ENCODE measurements around the gene SFMBT1.
A peak's percentile ranks its signal among the peaks of the same experiment; 100 is the strongest.

SFMBT1 gene, protein sequence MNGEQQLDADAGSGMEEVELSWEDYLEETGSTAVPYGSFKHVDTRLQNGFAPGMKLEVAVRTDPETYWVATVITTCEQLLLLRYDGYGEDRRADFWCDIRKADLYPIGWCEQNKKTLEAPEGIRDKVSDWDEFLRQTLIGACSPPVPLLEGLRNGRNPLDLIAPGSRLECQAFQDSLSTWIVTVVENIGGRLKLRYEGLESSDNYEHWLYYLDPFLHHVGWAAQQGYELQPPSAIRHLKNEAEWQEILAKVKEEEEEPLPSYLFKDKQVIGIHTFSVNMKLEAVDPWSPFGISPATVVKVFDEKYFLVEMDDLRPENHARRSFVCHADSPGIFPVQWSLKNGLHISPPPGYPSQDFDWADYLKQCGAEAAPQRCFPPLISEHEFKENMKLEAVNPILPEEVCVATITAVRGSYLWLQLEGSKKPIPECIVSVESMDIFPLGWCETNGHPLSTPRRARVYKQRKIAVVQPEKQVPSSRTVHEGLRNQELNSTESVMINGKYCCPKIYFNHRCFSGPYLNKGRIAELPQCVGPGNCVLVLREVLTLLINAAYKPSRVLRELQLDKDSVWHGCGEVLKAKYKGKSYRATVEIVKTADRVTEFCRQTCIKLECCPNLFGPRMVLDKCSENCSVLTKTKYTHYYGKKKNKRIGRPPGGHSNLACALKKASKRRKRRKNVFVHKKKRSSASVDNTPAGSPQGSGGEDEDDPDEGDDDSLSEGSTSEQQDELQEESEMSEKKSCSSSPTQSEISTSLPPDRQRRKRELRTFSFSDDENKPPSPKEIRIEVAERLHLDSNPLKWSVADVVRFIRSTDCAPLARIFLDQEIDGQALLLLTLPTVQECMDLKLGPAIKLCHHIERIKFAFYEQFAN

DNA sequence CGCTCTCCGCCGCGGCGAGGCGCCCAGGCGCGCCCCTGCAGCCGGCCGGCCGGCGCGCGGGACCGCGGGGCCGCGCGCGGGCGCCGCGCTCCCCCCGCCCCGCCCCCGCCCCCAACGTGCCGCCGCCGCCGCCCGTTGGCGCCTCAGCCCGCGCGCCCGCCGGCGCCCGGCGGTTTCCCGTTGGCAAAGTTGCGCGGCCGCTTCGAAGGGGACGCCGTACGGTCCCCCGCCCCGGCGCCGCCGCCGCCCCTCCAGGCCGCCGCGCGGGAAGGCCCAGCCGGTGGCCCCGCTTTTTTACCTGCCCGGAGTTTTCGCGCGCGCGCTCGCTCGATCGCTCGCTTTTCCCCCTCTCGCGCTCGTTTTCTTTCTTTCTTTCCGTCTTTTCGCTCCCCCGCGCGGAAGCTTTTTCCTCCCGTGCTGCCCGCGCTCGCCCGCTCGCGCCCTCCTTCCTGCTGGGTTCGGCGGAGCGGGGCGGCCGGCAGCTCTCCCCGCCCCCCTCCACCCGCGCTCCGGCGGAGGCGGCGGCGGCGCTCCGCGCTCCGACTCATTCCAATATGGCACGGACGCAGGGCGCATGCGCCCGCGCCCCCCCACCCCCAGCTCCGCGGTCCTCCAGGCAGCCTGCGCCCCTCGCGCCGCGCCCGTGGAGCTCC lies at the start of gene SFMBT1:
Gene SFMBT1 (minus strand): TSS at position 556 of the 653 bp plus-strand sequence. CDS start 76,945 bp downstream, outside the sequence.
- peak; percentile 61 for DNase-seq (ENCODE audit: low spot score)

DNA sequence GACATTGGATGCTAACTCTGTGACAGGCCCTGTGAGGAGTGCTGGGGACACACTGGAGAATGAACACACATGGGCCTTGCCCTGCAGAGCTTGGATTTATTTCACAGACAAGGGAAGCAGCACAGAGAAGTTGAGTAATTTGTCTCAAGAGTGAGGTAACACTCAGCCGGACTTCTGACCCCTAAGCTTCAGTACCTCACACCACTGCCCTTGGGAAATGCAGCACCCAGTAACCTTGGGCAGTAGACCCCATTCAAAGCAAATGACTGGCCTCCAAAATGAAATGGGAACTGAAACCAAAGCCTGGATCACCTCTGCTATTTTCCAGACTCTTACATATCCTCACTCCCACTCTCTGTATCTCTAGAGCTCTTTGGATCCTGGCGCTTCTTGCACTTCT lies 47.1 kb upstream of the SFMBT1 start:
- DNase-seq (ENCODE audit: low spot score), result no peak

DNA sequence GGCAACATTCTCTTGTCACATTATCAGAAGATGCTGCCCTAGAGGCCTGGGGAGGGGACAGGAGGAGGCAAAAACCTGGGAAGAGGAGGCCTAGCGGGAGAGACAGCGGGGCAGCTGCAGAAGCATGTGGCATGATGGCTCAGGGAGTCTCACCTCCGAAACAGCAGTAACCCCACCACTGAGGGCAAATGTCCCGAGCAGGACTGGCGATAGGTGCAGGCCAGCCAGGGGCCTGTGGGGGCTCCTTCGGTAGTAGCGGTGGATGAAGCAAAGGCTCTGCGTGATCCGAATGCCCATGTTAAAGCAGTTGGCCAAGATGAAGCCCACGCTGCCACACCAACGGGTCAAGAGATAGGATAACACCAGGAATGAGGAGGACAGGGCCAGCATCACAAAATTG lies 46.3 kb upstream of the SFMBT1 start:
- no peak for DNase-seq (ENCODE audit: low spot score)

DNA sequence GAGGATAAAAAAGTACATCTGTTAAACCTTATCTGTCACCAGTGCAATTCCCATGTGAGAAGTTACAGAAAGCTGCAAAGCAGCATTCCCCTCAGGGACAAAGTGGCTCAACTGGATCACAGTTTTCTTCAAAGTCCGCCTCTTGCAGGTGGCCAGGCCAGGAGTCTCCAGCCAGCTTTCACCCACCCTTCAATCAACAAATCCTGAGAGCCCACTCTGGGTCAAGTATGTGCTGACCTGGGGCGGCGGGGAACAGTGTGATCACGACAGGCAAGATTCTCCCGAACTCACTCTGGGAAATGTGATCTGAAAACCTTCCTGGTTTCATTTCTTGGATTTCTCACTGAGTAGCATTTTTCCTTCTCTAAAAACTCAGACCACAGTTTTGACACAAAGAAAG lies 45.1 kb upstream of the SFMBT1 start:
- no peak for DNase-seq (ENCODE audit: low spot score)

DNA sequence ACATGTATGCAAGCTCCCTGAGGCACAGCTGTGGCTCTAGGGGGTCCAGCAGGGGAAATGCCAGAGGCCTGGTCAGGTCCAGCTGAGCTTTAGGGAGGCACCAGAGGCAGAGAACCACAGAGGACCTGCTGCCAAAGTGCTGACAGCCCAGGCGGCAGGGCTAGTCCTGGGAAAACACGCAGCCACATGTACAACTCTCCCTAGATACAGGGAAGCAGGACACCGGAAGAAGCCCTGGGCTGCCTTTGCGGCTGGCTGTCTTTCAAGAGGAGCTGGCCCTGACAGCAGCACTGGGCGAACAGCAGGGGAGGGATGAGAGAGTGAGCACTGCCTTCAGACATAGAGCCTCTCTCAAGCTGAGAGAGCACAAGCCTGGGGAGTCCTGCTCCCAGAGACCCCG lies 43.6 kb upstream of the SFMBT1 start:
- no peak for DNase-seq (ENCODE audit: low spot score)

DNA sequence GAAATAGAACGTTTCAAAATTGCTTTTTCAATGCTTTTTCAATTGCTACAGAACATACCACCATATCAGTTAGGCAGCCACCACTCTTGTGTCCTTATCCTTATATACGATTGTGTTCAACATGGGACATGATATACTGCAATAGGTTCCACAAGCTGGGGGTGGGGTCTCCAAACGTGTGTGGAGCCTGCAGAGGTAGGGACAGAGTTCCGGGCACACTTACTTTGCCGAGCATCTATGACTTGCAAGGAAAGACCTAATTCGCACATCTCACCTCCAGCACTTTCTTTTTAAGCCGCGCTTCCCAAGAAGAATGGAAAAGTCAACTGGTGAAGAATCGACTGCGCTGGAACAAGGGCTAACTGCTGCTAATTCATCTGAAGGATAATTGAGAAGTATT lies 39.6 kb upstream of the SFMBT1 start:
- DNase-seq (ENCODE audit: low spot score), result no peak

DNA sequence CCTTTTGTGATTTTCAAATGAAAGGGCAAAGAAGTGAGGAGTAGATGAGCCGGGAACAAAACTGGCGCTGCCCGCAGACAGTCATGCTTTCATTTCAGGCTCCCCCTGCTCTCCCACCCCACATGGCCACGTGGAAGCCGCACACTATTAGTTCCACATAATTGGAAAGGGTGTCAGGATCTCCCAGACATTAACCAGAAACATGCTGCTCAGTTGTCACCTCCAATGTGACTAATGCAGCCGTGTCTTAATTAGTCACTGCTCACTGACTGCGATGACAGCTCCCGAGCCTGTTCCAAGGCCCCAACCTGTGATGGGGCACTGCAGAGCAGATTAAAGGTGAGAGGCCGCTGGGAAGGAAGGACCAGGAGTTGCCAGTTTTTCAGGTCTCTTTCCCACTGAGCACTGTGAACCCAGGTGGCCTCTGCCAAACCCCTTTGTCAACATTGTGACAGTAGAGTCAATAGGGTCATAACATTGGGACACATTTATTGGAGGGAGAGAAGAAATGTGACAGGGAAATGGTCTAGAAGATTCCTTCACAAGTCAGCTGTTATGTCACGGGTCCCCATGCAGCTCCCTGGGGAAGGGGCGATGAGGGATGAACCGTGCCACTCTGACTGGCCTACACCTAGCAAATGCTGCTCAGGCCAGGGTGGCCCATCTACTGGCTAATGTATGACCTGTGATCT lies 38.6 kb upstream of the SFMBT1 start:
- DNase-seq (ENCODE audit: low spot score), result no peak

DNA sequence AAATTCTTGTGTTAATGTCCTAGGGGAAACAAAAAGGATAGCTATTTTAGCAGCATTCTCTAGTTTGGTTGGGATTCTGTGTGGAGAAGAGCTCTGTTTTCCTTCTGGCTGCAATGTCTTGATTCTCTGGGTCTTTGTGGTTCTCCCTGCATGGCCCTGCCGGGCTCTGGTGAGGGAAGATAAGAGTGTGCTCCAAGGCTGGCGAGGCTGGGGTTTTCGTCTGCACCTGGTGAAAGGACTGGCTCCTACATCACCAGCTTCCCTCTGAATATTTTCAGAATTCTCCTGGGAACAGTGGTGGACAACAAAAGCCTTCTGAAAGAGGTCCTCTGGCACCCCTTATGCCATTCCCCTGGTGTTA lies 38.1 kb upstream of the SFMBT1 start:
- DNase-seq (ENCODE audit: low spot score), result no peak

DNA sequence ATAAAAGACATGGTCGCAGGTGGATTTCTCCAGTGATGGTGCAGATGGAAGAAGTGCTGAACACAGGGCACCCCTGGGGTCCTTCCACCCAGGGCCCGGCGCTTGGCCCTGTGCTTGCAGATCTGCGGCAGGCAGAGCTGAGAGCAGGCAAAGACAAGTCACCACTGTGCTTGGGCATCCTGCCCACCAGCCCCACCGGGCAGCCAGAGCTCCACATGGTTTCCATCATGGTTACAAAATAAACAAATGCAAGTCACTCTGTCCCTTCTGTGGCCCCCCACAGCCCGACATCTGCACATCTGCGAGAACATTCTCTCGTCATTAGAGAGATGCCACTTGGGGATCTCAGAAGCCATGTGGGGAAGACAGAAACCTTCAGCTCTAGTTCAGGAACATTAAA lies 37.6 kb upstream of the SFMBT1 start:
- no peak for DNase-seq (ENCODE audit: low spot score)

DNA sequence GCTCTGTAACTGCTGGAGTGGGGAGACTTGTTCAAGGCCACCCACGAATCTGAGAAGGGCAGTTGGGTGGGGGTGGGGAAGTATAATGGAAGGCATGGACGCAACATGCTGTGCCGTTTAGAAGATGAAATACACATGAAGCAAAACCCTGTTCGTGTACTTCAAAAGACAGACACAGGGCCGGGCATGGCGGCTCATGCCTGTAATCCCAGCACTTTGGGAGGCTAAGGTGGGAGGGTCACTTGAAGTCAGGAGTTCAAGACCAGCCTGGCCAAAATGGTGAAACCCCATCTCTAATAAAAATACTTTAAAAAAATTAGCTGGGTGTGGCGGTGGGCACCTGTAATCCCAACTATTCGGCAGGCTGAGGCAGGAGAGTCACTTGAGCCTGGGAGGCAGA lies 36.9 kb upstream of the SFMBT1 start:
- DNase-seq (ENCODE audit: low spot score), result no peak

DNA sequence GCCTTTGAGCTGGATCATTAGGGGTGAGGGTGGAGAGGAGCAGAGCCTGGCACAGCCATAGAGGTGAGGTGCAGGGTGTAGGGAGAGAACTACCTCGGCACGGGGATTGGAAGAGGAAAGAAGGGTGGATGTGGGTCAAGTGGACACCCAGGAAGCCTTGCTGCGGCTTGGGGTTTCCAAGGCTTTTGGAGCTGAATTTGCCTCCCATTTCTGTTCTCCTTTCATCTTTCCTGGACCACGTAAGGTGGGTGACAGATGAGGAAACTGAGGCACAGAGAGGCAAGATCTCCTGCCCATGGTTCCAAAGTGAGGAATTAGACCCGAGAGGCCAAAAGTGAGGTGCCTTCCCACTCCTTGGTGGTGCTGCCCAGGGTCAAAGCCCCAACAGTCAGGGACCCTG lies 35.4 kb upstream of the SFMBT1 start:
- no peak for DNase-seq (ENCODE audit: low spot score)

DNA sequence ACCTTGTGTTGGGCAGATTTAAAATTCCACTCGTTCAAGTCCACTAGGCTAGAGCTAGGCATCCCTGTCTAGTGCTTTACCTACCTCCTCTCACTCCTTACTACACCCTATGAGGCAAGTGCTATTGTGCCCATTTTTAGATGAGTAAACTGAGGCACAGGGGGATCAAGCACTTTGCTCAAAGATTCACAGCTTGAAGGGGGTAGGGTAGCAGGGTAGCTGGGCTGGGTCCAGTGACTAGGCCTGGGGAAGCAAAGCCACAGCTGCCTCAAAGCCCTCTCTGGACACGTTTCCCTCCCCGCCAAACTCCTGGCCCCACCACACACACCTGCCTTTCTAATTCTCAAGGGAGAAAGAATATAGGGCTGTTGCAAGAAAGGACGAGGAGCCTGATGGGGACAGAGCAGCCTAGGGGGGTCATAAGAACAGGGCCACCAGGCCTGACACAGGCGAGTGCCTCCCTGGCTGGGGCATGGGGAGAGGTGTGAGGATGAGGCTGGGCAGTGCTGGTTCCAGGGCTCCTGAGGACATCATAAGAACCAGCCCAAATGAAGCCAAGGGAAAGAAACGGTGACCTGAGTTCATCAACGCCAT lies 34.8 kb upstream of the SFMBT1 start:
- no peak for DNase-seq (ENCODE audit: low spot score)

DNA sequence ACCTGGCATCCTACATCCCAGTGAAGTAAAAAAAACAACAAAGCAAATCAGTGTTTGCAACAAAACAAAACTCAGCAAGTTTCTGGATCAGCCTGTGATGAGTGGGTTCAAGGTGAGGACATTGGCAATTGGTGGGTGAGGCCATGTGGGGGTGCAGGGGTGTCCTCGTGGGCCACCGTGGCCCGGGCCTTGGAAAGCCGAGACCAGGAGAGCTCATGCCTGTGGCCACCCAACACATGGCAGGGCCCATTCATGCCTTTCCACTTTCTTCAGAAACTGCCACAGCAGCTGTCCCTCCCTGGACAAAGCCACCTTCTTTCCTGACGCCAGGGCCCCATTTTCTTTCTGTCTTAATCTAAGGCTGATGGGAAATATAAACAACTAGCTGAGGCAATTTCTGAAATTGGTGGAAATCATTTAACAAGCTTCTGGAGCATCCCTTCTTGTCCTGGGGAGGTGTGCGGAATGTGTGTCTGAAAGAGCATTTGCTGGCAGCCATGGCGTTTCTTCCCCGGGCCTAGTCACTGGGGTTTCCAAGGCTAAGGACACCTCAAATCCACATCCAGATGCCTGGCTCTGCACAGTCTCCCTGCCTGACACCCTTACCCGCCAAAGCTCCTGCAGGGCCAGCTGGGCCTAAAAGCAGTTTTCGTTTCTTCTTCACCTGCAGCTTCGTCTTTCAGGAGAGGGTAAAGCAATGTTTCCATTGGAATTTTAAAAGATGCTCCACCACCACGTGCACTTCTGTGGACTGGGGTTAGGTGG lies 34.1 kb upstream of the SFMBT1 start:
- no peak for DNase-seq (ENCODE audit: low spot score)

DNA sequence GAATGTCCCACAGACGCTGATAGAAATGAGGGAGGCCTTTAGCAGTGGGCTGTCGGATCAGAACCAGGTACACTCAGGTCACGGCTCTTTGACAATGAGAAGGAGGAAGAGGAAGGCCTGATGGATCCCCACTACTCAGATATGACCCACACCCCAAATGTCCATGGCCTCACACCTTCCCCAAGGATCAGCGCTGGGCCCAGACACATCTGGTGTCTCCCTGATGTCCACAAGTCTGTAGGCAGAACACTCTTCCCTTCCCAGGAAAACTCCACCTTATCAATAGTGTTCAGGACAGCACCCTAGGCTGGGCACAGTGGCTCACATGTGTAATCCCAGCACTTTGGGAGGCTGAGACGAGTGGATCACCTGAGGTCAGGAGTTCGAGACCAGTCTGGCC lies 33.3 kb upstream of the SFMBT1 start:
- no peak for DNase-seq (ENCODE audit: low spot score)

DNA sequence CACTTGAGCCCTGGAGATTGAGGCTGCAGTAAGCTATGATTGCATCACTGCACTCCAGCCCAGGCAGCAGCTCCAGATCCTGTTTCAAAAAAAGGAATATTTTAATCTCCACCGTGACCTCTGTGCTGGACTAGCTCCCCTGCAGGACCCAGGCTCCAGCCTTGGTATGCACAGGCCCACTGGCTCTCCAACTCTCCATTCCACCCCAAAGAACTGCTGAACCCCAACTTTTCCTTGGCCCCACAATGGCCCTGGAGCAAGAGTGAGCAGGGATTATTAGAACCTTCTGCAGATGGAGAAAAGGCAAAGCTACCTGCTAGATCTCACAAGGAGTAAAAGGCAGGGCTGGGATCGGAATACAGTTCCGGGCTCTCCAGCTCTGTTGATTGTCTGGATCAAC lies 32.8 kb upstream of the SFMBT1 start:
- no peak for DNase-seq (ENCODE audit: low spot score)

DNA sequence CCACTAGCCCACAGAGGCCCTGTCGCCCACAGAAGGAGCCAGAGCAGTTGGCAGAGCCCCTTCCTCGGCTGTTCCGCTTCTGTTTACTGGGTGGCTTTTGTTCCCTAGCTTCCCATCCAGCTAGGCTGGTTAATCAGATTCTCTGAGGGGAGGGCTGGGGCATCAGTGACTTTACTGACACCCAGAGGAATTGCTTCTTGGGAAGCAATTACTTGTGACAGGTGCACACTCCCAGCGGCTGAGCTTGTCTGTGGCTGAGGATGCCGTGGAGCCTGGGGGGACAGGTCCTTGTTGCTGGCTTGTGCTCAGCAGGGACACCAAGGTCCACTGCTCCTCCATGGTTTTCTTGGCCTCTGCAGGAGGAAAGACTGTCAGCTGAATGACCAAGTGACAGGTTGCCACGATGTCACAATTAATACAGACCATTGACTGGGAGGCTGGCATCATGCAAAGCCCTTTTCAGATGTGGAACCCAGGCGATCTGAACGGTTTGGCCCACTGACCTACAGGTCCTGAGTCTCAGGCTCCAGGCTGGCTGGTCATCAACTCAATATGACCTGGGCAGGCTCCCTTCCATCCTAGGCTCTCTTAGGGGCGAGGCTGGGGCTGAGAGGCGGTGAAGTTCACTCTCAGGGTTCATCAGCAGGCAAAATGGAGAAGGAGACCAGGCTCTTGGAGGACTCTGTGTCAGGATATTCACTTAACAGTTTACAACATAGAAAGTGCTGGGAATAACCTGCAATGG lies 31.8 kb upstream of the SFMBT1 start:
- no peak for DNase-seq (ENCODE audit: low spot score)

DNA sequence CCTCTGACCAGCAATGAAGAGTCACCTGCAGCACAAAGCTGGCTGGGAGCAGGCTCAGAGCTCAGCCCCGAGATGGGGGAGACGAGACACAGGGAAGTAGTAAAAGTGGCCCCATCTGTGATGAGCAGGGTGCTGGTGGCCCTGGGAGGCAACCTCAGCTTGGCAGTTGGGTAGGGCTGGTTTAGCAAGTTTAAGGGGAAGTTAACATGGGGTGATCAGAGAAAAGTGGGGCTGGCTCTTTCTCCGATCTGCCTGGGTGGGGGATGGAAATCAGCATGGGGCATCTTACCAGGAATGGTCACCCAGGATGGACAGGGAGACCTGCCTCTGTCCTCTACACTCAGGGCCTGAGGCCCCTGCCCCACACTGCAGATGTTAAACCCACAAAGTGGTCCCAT lies 29.9 kb upstream of the SFMBT1 start:
- DNase-seq (ENCODE audit: low spot score), result no peak

DNA sequence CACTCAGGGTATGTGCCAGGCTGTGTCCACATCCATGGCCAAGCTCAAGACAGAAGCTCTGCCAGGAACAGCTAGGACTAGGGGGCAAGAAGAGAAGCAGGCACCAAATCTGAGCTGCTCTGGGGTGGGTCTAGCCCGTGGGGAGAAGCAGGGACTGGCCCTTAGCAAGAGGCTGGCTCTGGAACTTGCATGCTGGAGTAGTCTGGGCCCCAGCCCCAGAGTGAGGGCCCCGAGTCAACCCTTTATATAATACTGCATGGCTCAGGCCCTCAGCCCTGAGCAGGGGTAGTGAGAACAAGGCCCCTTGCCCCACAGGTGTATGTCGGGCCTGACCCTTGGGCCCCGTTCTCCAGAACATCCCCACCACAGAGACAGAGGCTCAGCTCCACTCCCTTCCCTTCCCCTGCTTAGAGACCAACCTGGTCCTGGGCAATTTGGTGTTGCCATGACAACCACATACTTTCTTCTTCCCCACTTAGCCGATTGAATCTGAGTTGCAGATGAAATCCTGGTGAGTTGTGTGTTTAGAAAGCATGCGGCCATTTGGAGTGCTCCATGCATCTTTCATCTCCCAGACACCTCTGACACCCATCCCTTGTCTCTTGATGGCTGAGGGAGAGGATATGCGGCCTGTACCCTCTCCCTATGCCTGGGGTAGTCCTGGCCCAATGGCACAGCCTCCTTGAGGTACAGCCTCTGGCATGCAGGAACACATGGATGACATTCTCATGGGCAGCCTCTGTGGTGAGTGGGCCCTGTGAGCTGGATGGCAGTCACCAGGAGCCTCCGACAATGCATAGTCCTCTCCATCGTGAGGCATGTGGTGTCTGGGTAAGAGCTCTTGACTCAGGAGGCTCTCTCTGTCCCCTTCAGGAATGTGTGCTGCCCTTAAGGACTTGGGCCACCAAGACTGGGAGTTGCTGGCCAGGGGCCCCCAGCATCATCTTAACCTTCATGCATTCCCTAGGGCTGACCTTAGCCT lies 29.2 kb upstream of the SFMBT1 start:
- DNase-seq (ENCODE audit: low spot score), result no peak

DNA sequence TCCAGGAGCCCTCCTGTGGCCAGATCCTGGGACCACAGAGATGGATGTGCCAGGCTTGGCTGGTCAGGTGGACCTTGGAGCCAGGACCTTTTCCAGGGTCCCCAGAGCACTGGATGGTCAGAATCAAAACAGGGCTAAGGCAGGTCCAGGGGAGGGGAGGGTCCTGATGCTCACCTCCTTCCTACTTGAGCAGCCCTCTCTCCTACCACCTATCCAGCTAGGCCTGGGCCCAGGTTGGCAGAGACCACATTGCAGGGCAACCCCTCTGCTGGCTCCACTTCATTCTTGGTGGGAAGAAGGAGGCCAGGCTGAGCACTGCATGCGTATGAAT lies 28.5 kb upstream of the SFMBT1 start:
- DNase-seq (ENCODE audit: low spot score), result no peak
